ENCODE results near the gene FLII.

Gene FLII

GRCh38 chr17:18205861-18206260 lies 52.7 kb downstream of the FLII start:
- POLR2A ChIA-PET: no interaction called here
- H3K36me3 ChIP-seq (ENCODE audit: control insufficient read depth in 2 of 2, insufficient read depth in 1 of 2, low read length in 2 of 2): peaks cover 61 to 92% of the 10 kb centered on the region in 2 experiments
- CTCF ChIA-PET: interaction anchor here (0.8 to 4.5 kb wide), 4 partner anchors 11 to 64 kb away, joined by 3 to 22 read pairs (median 4); no protein-coding TSS in a partner anchor

GRCh38 chr17:18203308-18203707 lies 55.2 kb downstream of the FLII start:
- no peak overlapping the region for H3K4me3 ChIP-seq (ENCODE audit: low read depth, low read length)
- CTCF ChIA-PET: interaction anchor here (0.7 to 4.5 kb wide), 6 partner anchors 11 to 111 kb away, joined by 3 to 22 read pairs (median 3); no protein-coding TSS in a partner anchor
- TF ChIP-seq ZNF600 (tag by site-specific recombination; IDR thresholded peaks at IDR 0.05) (no peak), ZNF785 (tag by site-specific recombination; IDR thresholded peaks at IDR 0.05) (no peak), BCL11B (tag by site-specific recombination; IDR thresholded peaks at IDR 0.05; ENCODE audit: low read depth) (no peak), ZNF404 (tag by site-specific recombination; IDR thresholded peaks at IDR 0.05) (no peak), ZNF791 (tag by site-specific recombination; IDR thresholded peaks at IDR 0.05) (no peak), ZNF362 (tag by site-specific recombination; IDR thresholded peaks at IDR 0.05) (no peak), ZNF514 (tag by site-specific recombination; IDR thresholded peaks at IDR 0.05) (no peak), ZNF521 (tag by site-specific recombination; IDR thresholded peaks at IDR 0.05) (no peak), ZNF426 (tag by site-specific recombination; IDR thresholded peaks at IDR 0.05) (no peak), PRDM10 (tag by site-specific recombination; IDR thresholded peaks at IDR 0.05) (no peak), ZNF211 (tag by site-specific recombination; IDR thresholded peaks at IDR 0.05; ENCODE audit: low read depth) (no peak), ZNF623 (tag by site-specific recombination; IDR thresholded peaks at IDR 0.05) (no peak), ZNF335 (tag by site-specific recombination; conservative IDR thresholded peaks at IDR 0.05) (no peak), SCRT2 (tag by site-specific recombination; IDR thresholded peaks at IDR 0.05) (no peak), ZNF292 (tag by site-specific recombination; IDR thresholded peaks at IDR 0.05; ENCODE audit: borderline replicate concordance, low read depth) (no peak), ZNF639 (tag by site-specific recombination; IDR thresholded peaks at IDR 0.05) (no peak), KLF8 (tag by site-specific recombination; IDR thresholded peaks at IDR 0.05) (no peak), ZNF350 (tag by site-specific recombination; IDR thresholded peaks at IDR 0.05) (no peak), KLF1 (tag by site-specific recombination; IDR thresholded peaks at IDR 0.05) (no peak)
- POLR2A ChIA-PET: interaction anchor here (0.7 kb wide), 1 partner anchor 1077 kb away, joined by 9 read pairs; no protein-coding TSS in a partner anchor
- no peak overlapping the region for H3K27ac ChIP-seq (ENCODE audit: extremely low read depth, low read depth, low read length)
- no peaks in the 10 kb centered on the region for H3K9me3 ChIP-seq (ENCODE audit: control insufficient read depth, insufficient read depth, low read depth, low read length)
- H3K4me1 ChIP-seq (ENCODE audit: control insufficient read depth, insufficient read depth, low read length): no peaks in the 10 kb centered on the region
- H3K36me3 ChIP-seq (ENCODE audit: control insufficient read depth in 2 of 2, insufficient read depth in 1 of 2, low read length in 2 of 2): peaks cover 44 to 91% of the 10 kb centered on the region in 2 experiments

More at GRCh38 chr17:18205861-18206260, 52.7 kb downstream of the FLII start:
- TF ChIP-seq TSHZ1 (tag by site-specific recombination; IDR thresholded peaks at IDR 0.05; ENCODE audit: borderline replicate concordance): no peak
- peak; percentile 44; the same call in 1 of the 2 replicates for TF ChIP-seq ZNF600 (tag by site-specific recombination; IDR thresholded peaks at IDR 0.05)
- no peak for TF ChIP-seq ZBTB7A (tag by site-specific recombination; IDR thresholded peaks at IDR 0.05; ENCODE audit: low read depth)
- Histone ChIP-seq H3K9me3 (ENCODE audit: control insufficient read depth, insufficient read depth, low read depth, low read length) (no peaks in the 10 kb centered on the region), H3K4me1 (ENCODE audit: control insufficient read depth, insufficient read depth, low read length) (no peaks in the 10 kb centered on the region), H3K4me3 (ENCODE audit: low read depth, low read length) (no peak overlapping the region), H3K27ac (ENCODE audit: extremely low read depth, low read depth, low read length) (no peak overlapping the region)

Data from HEK293 (cell line).